Activated gamma-delta T cell (primary cell): Measurements from ENCODE around the gene GPC3.
"Not testable (repeated sequence)": the region's sequence is repeated elsewhere in the genome, so short reads cannot be mapped to it uniquely, and the experiment has no call there.

Experiments used
- DNase-seq: peaks from one replicate; lab custom pipeline; 2025; lab: John Stamatoyannopoulos, UW

GPC3 gene

GRCh38 chrX:133646719-133647116 lies 338.7 kb downstream of the GPC3 start:
- DNase-seq: no peak

- DNase-seq: no peak
These were observed 339.2 kb downstream of the GPC3 start for GRCh38 chrX:133645977-133646718.

- DNase-seq: no peak
These were observed 340.1 kb downstream of the GPC3 start for GRCh38 chrX:133645256-133645655.

GRCh38 chrX:133640161-133641015 lies 345.0 kb downstream of the GPC3 start:
- DNase-seq: no peak

GRCh38 chrX:133639726-133640125 lies 345.7 kb downstream of the GPC3 start:
- no peak for DNase-seq

GRCh38 chrX:133638285-133638684 lies 347.1 kb downstream of the GPC3 start:
- no peak for DNase-seq

GRCh38 chrX:133637765-133638164 lies 347.6 kb downstream of the GPC3 start:
- DNase-seq: no peak

GRCh38 chrX:133636009-133636408 lies 349.4 kb downstream of the GPC3 start:
- no peak for DNase-seq

- no peak for DNase-seq
These were observed 351.0 kb downstream of the GPC3 start for GRCh38 chrX:133634416-133634815.

- DNase-seq: no peak
These were observed 351.4 kb downstream of the GPC3 start for GRCh38 chrX:133633950-133634349.

GRCh38 chrX:133633162-133633561 lies 352.2 kb downstream of the GPC3 start:
- DNase-seq: no peak

GRCh38 chrX:133630362-133630761 lies 355.0 kb downstream of the GPC3 start:
- no peak for DNase-seq

GRCh38 chrX:133627673-133628072 lies 357.7 kb downstream of the GPC3 start:
- no peak for DNase-seq

GRCh38 chrX:133621384-133621783 lies 364.0 kb downstream of the GPC3 start:
- DNase-seq: not testable (repeated sequence)

GRCh38 chrX:133611676-133612075 lies 373.7 kb downstream of the GPC3 start:
- no peak for DNase-seq

- DNase-seq: no peak
These were observed 375.3 kb downstream of the GPC3 start for GRCh38 chrX:133610056-133610455.

- DNase-seq: no peak
These were observed 376.2 kb downstream of the GPC3 start for GRCh38 chrX:133609166-133609565.

- no peak for DNase-seq
These were observed 377.0 kb downstream of the GPC3 start for GRCh38 chrX:133608406-133608805.

- no peak for DNase-seq
These were observed 377.7 kb downstream of the GPC3 start for GRCh38 chrX:133607419-133608348.

GRCh38 chrX:133606990-133607389 lies 378.4 kb downstream of the GPC3 start:
- DNase-seq: no peak

GRCh38 chrX:133604801-133605200 lies 380.6 kb downstream of the GPC3 start:
- DNase-seq: no peak

GRCh38 chrX:133602881-133603280 lies 382.5 kb downstream of the GPC3 start:
- no peak for DNase-seq
